ENCODE results near the gene OR52N4. TPM values are rescaled to one million over a fixed set of nuclear protein-coding genes. Genes with fewer than 3 reads are reported as not detected.

The OR52N4 gene
- not detected in 2 replicates for total RNA-seq

GRCh38 chr11:5753943-5754342 lies at the start of gene OR52N4:
OR52N4 (plus strand) TSS chr11:5754243; CDS start chr11:5754741, 498 bp downstream.

GRCh38 chr11:5736396-5736795 lies 17.6 kb upstream of the OR52N4 start, which contains the start of gene OR56B1:
OR56B1 (plus strand) TSS chr11:5736448; CDS start chr11:5736517, 69 bp downstream.

GRCh38 chr11:5783255-5783654 lies 29.2 kb downstream of the OR52N4 start, which contains the start of gene OR52N5:
OR52N5 (minus strand) TSS chr11:5783355; CDS start chr11:5778634, 4,721 bp downstream.

GRCh38 chr11:5791165-5791564 lies 37.1 kb downstream of the OR52N4 start, which contains the start of gene OR52N1:
OR52N1 (minus strand) TSS chr11:5791265; CDS start chr11:5788816, 2,449 bp downstream.

Other genes starting within 250 kb of the OR52N4 start
- 0.09 TPM in 1 of 2 replicates, not detected in the other for gene UBQLN3, start 244.3 kb upstream of the OR52N4 start, total RNA-seq
- not detected in 2 replicates for gene UBQLNL, start 237.5 kb upstream of the OR52N4 start, total RNA-seq
- gene OR52H1, start 205.7 kb upstream of the OR52N4 start, total RNA-seq: 0.09 and 0.11 TPM in 2 replicates
- gene OR52B6, start 173.4 kb upstream of the OR52N4 start, total RNA-seq: not detected in 2 replicates
- gene TRIM6, start 157.6 kb upstream of the OR52N4 start, total RNA-seq: 0.43 and 1.5 TPM in 2 replicates
- 8.3 and 12.1 TPM in 2 replicates for gene TRIM34, start 129.2 kb upstream of the OR52N4 start, total RNA-seq
- gene TRIM5, start 69.2 kb upstream of the OR52N4 start, total RNA-seq: 54.8 and 60.8 TPM in 2 replicates
- gene TRIM22, start 64.5 kb upstream of the OR52N4 start, total RNA-seq: 30.5 and 46.6 TPM in 2 replicates
- not detected in 2 replicates for gene OR56B1, start 17.8 kb upstream of the OR52N4 start, total RNA-seq
- not detected in 2 replicates for gene OR52N5, start 29.1 kb downstream of the OR52N4 start, total RNA-seq
- gene OR52N1, start 37.0 kb downstream of the OR52N4 start, total RNA-seq: not detected in 2 replicates
- gene OR52N2, start 54.7 kb downstream of the OR52N4 start, total RNA-seq: not detected in 2 replicates
- gene OR52E6, start 87.7 kb downstream of the OR52N4 start, total RNA-seq: not detected in 2 replicates
- gene OR52E8, start 103.4 kb downstream of the OR52N4 start, total RNA-seq: not detected in 2 replicates
- not detected in 2 replicates for gene OR52E4, start 126.4 kb downstream of the OR52N4 start, total RNA-seq
- not detected in 2 replicates for gene OR52E5, start 139.0 kb downstream of the OR52N4 start, total RNA-seq
- gene OR56A3, start 188.0 kb downstream of the OR52N4 start, total RNA-seq: not detected in 2 replicates
- gene OR56A5, start 214.3 kb downstream of the OR52N4 start, total RNA-seq: not detected in 2 replicates
- gene OR52L1, start 232.7 kb downstream of the OR52N4 start, total RNA-seq: not detected in 2 replicates

Measured in dermis lymphatic vessel endothelial cell (primary cell).